Ovary (tissue), 3 donors: ENCODE measurements around the gene ADRM1.

Source experiments
- POLR2A ChIP-seq: fragments of 450-650 bp; IDR thresholded peaks from one replicate; pipeline ENCODE4 v1.6.1; 2017; ENCODE audit warnings: antibody characterized with exemption, mild to moderate bottlenecking, moderate library complexity
- TF ChIP-seq, protein P1 (sequence below), 3 donors: fragments of 450-650 bp in 2 of 3; fragments of 200-600 bp in 1 of 3; IDR thresholded peaks; one replicate each; pipeline versions ENCODE4 v1.5.1 to v1.8.0; 2016 to 2022; ENCODE audit warnings: antibody characterized with exemption in 3 of 3, mild to moderate bottlenecking in 1 of 3
- donor health status: DM: no; HTN: no; CAD: no.

DNA sequence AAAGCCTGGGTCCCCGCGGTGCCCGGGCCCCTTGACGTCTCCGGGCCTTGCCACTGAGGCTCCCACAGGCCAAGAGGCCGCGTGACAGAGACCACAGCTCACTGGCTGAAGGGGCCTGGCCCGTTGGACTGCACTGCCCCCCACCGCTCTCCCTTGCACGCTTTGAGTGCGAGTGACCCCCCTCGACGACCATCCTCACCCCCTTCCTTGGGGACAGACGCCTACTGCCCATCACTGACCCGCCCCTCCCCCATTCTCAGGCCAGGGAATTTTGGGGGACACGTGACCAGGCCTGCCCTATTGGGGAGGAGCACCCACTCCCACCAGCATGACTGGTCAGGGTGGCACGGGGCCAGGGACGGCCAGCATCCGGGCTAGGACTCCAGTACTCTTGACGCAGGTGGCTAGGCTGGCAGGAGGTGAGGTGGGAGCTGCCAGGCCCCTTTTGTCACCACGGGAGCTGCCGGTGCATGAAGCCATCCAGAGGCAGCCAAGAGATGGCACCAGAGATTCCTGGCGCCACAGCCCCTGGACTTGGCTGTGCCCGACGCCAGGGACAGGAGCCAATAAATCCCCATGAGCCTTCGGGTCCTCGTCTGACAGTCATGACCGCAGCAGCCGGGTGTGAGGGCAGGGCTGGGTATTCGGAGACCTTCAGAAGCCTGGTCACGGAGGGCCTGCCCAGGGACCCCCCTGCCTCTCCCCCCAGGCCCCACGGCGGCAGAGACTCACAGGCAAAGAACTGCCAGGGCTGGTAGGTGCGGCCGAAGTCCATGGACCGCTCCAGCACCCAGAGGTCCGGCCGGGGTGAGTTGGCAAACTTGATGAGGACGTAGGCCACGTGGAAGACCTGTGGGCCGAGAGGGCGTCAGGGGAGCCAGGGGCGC, 49.8 kb downstream of the ADRM1 start:
- TF ChIP-seq, protein P1, sequence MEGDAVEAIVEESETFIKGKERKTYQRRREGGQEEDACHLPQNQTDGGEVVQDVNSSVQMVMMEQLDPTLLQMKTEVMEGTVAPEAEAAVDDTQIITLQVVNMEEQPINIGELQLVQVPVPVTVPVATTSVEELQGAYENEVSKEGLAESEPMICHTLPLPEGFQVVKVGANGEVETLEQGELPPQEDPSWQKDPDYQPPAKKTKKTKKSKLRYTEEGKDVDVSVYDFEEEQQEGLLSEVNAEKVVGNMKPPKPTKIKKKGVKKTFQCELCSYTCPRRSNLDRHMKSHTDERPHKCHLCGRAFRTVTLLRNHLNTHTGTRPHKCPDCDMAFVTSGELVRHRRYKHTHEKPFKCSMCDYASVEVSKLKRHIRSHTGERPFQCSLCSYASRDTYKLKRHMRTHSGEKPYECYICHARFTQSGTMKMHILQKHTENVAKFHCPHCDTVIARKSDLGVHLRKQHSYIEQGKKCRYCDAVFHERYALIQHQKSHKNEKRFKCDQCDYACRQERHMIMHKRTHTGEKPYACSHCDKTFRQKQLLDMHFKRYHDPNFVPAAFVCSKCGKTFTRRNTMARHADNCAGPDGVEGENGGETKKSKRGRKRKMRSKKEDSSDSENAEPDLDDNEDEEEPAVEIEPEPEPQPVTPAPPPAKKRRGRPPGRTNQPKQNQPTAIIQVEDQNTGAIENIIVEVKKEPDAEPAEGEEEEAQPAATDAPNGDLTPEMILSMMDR (IDR thresholded peaks at IDR 0.05) = no peak
- no peak for TF ChIP-seq POLR2A
